K562 (cell line): ENCODE measurements around the gene MACROD2. TPM values are rescaled to one million over a fixed set of nuclear protein-coding genes. Genes with fewer than 3 reads are reported as not detected.

Experiments
- ATAC-seq: fragments of 200-7000 bp; cut with Tn5 transposase; 3 replicates; pipeline ENCODE4 v1.9.1; 2020; ENCODE audit warnings: moderate library complexity
- BruUV-seq: library from RNA; stranded (reverse); fragments of 400-500 nt; replicated peaks from 2 replicates; lab custom pipeline; 2021; lab: Mats Ljungman, UMichigan
- CTCF ChIA-PET: fragments of 300-600 bp; formaldehyde crosslinking; extraction: SDS; loops from one replicate; lab custom pipeline; 2021; ENCODE audit warnings: low intra/inter-chr PET ratio; lab: Yijun Ruan, JAX
- POLR2A ChIA-PET: fragments of 300-600, 350-650 bp; sonication (Branson Sonifier 250); formaldehyde crosslinking; extraction: SDS; loops from one replicate; lab custom pipeline; 2021; ENCODE audit warnings: antibody characterized with exemption, inconsistent platforms; lab: Yijun Ruan, JAX
- DNase-seq, 4 experiments: peaks; one replicate each; pipeline versions ENCODE4 v3.0.0 to v3.0.0-alpha.2; 2011 to 2018; ENCODE audit warnings: low spot score in 3 of 4, mixed read lengths in 3 of 4; ENCODE audit errors: extremely low read depth in 1 of 4
- FAIRE-seq: peaks from 2 replicates; lab custom pipeline; 2011; peaks lifted over from hg19 to GRCh38; lab: Jason Lieb, UNC
- H2AFZ ChIP-seq: 2 replicates; pipeline ENCODE4 v1.6.0; 2011; ENCODE audit warnings: low read depth, low read length, control low read depth, inconsistent platforms
- H3K27ac ChIP-seq: fragments of 200-600 bp; 3 replicates; pipeline ENCODE4 v1.8.0; 2011; ENCODE audit warnings: low read depth, mild to moderate bottlenecking, control low read depth, inconsistent platforms, low read length, moderate library complexity, mixed read lengths; ENCODE audit errors: extremely low read depth
- H3K27me3 ChIP-seq, 2 experiments: fragments of 300-600 bp in 1 of 2; 2 replicates in 1 of 2; 3 replicates in 1 of 2; pipeline versions ENCODE4 v1.6.0 to v1.8.0; 2011; ENCODE audit warnings: inconsistent platforms in 2 of 2, low read length in 2 of 2, mild to moderate bottlenecking in 1 of 2, mixed read lengths in 1 of 2, moderate library complexity in 1 of 2; ENCODE audit not compliant: control insufficient read depth in 2 of 2, insufficient read depth in 2 of 2
- H3K36me3 ChIP-seq: fragments of 300-600 bp; 3 replicates; pipeline ENCODE4 v1.8.0; 2011; ENCODE audit warnings: mild to moderate bottlenecking, low read length, inconsistent platforms; ENCODE audit not compliant: control insufficient read depth, insufficient read depth
- H3K4me1 ChIP-seq, 2 experiments: fragments of 200-600 bp in 1 of 2; replicated peaks in 1 of 2; 2 replicates in 1 of 2; 3 replicates in 1 of 2; pipeline versions ENCODE4 v1.5.1 to v1.8.0; 2011; ENCODE audit warnings: inconsistent platforms in 2 of 2, low read length in 2 of 2, mild to moderate bottlenecking in 1 of 2, mixed read lengths in 1 of 2, moderate library complexity in 1 of 2; ENCODE audit not compliant: control insufficient read depth in 2 of 2, insufficient read depth in 2 of 2
- H3K4me2 ChIP-seq: 2 replicates; pipeline ENCODE4 v1.6.1; 2011; ENCODE audit warnings: low read length, control low read depth, inconsistent platforms, mixed read lengths; ENCODE audit not compliant: insufficient read depth
- H3K4me3 ChIP-seq: fragments of 200-600 bp; sonication (generic), shearing (Covaris generic); 2 replicates; pipeline ENCODE4 v1.5.1; 2016; ENCODE audit warnings: control low read depth, inconsistent platforms
- H3K79me2 ChIP-seq: fragments of 200-600 bp; 3 replicates; pipeline ENCODE4 v1.8.0; 2011; ENCODE audit warnings: low read length, inconsistent platforms; ENCODE audit not compliant: control insufficient read depth, insufficient read depth
- H3K9ac ChIP-seq, 2 experiments: 2 replicates each; pipeline versions ENCODE4 v1.6.0 to v1.6.1; 2011; ENCODE audit warnings: low read depth in 2 of 2, low read length in 2 of 2, control low read depth in 1 of 2, inconsistent platforms in 1 of 2, mild to moderate bottlenecking in 1 of 2, mixed read lengths in 1 of 2; ENCODE audit not compliant: insufficient read depth in 1 of 2
- H3K9me1 ChIP-seq: one replicate; pipeline ENCODE4 v1.6.0; 2011; ENCODE audit warnings: inconsistent platforms, mild to moderate bottlenecking, low read length, moderate library complexity; ENCODE audit not compliant: control insufficient read depth, insufficient read depth
- H3K9me3 ChIP-seq: replicated peaks from 2 replicates; pipeline ENCODE4 v1.5.1; 2011; ENCODE audit warnings: low read depth, low read length, inconsistent platforms; ENCODE audit not compliant: control insufficient read depth, insufficient read depth
- H4K20me1 ChIP-seq: replicated peaks from 2 replicates; pipeline ENCODE4 v1.6.1; 2011; ENCODE audit warnings: low read length, inconsistent platforms, mixed read lengths; ENCODE audit not compliant: control insufficient read depth, insufficient read depth
- ARID2 ChIP-seq: fragments of 450-650 bp; IDR thresholded peaks from 2 replicates; pipeline ENCODE4 v1.6.1; 2017; ENCODE audit warnings: antibody characterized with exemption, mild to moderate bottlenecking
- CAMTA2 ChIP-seq: fragments of 250-450 bp; sonication (Bioruptor Pico); conservative IDR thresholded peaks from 2 replicates; pipeline ENCODE4 v1.5.1; 2022
- DACH1 ChIP-seq: fragments of 450-650 bp; IDR thresholded peaks from 2 replicates; pipeline ENCODE4 v1.6.1; 2018; ENCODE audit not compliant: partially characterized antibody
- EGR1 ChIP-seq: fragments of 450-650 bp; conservative IDR thresholded peaks from 2 replicates; pipeline ENCODE4 v1.6.1; 2017; ENCODE audit warnings: mild to moderate bottlenecking
- FOSL1 ChIP-seq: fragments of 200-800 bp; sonication (Bioruptor generic); conservative IDR thresholded peaks from 2 replicates; pipeline ENCODE4 v1.6.1; 2016; ENCODE audit warnings: missing genetic modification characterization, missing compliant biosample characterization
- FOXP4 ChIP-seq: sonication (generic); formaldehyde crosslinking; IDR thresholded peaks from 2 replicates; pipeline ENCODE4 v1.8.0; 2022; ENCODE audit warnings: mild to moderate bottlenecking, missing genetic modification reagents, borderline replicate concordance
- FUS ChIP-seq: fragments of 200-400 bp; formaldehyde crosslinking; optimal IDR thresholded peaks from 2 replicates; pipeline ENCODE3; 2017; ENCODE audit warnings: low read depth, low read length
- JUN ChIP-seq, 2 experiments: sonication (generic) in 1 of 2; formaldehyde crosslinking in 1 of 2; IDR thresholded peaks; 2 replicates each; pipeline versions ENCODE4 v1.6.1 to v1.8.0; 2012 to 2022; ENCODE audit warnings: borderline replicate concordance in 2 of 2, mild to moderate bottlenecking in 2 of 2, improper control_type of control experiment in 1 of 2, low read depth in 1 of 2, low read length in 1 of 2, missing genetic modification reagents in 1 of 2
- JUND ChIP-seq, 2 experiments: IDR thresholded peaks; 2 replicates in 1 of 2; 3 replicates in 1 of 2; pipeline ENCODE4 v1.6.1; 2011; ENCODE audit warnings: borderline replicate concordance in 2 of 2, low read depth in 2 of 2, low read length in 2 of 2, improper control_type of control experiment in 1 of 2, missing biosample characterization in 1 of 2, missing genetic modification characterization in 1 of 2, missing genetic modification reagents in 1 of 2
- MYC ChIP-seq, 2 experiments: fragments of 250-450 bp in 1 of 2; sonication (Bioruptor Pico) in 1 of 2; IDR thresholded peaks; 2 replicates each; pipeline versions ENCODE4 v1.5.1 to v1.6.1; 2012 to 2021; ENCODE audit warnings: low read depth in 2 of 2, borderline replicate concordance in 1 of 2, improper control_type of control experiment in 1 of 2, low read length in 1 of 2, mild to moderate bottlenecking in 1 of 2, moderate library complexity in 1 of 2
- NFATC3 ChIP-seq: fragments of 450-650 bp; IDR thresholded peaks from 2 replicates; pipeline ENCODE4 v1.6.1; 2017; ENCODE audit warnings: mild to moderate bottlenecking
- PTRF ChIP-seq: fragments of 450-650 bp; IDR thresholded peaks from 2 replicates; pipeline ENCODE4 v1.6.1; 2016; ENCODE audit warnings: mild to moderate bottlenecking, missing genetic modification characterization, missing compliant biosample characterization
- RAD51 ChIP-seq: fragments of 450-650 bp; IDR thresholded peaks from 2 replicates; pipeline ENCODE4 v1.7.1; 2016; ENCODE audit warnings: low read depth, mild to moderate bottlenecking, borderline replicate concordance
- RFX1 ChIP-seq: fragments of 450-650 bp; IDR thresholded peaks from 2 replicates; pipeline ENCODE4 v1.6.1; 2016; ENCODE audit warnings: mild to moderate bottlenecking, moderate library complexity
- SP1 ChIP-seq: sonication (generic); formaldehyde crosslinking; IDR thresholded peaks from 2 replicates; pipeline ENCODE4 v1.8.1; 2022; ENCODE audit warnings: mild to moderate bottlenecking, missing genetic modification reagents
- STAT5B ChIP-seq: fragments of 250-450 bp; sonication (Bioruptor Pico); IDR thresholded peaks from 2 replicates; pipeline ENCODE4 v1.8.0; 2021; ENCODE audit warnings: mild to moderate bottlenecking, inconsistent platforms
- TAF9B ChIP-seq: fragments of 450-650 bp; IDR thresholded peaks from 2 replicates; pipeline ENCODE4 v1.6.1; 2018; ENCODE audit warnings: mild to moderate bottlenecking; ENCODE audit not compliant: partially characterized antibody
- ZNF384 ChIP-seq: IDR thresholded peaks from 2 replicates; pipeline ENCODE4 v1.6.1; 2012; ENCODE audit warnings: low read depth, low read length, improper control_type of control experiment
- ZNF699 ChIP-seq: fragments of 250-450 bp; sonication (Bioruptor Pico); IDR thresholded peaks from 2 replicates; pipeline ENCODE4 v1.8.0; 2021; ENCODE audit warnings: mild to moderate bottlenecking, moderate library complexity; ENCODE audit not compliant: insufficient replicate concordance
- WGBS: fragments of 100-300 bp; shearing (Covaris generic); methylation state at CpG from one replicate; pipeline ENCODE4 v1.1.6; 2016; ENCODE audit warnings: low coverage, mixed read lengths; ENCODE audit not compliant: insufficient coverage; ENCODE audit errors: missing lambda C conversion rate; 5-methylcytosine and 5-hydroxymethylcytosine counted together
- in situ Hi-C: fragments of 300-500 bp; cut with MboI; formaldehyde crosslinking; loops from 4 replicates; pipeline ENCODE4 v1.15.0; 2018; ENCODE audit warnings: inconsistent platforms, mixed read lengths
- intact Hi-C: fragments of 100-400 bp; cut with micrococcal nuclease; formaldehyde crosslinking; loops from 2 replicates; pipeline ENCODE4 v1.14.2; 2022
- polyA plus RNA-seq, 8 experiments: library from polyadenylated mRNA; depleted of rRNA in 4 of 8; stranded (reverse) in 5 of 8; unstranded in 3 of 8; fragments of >200 nt; fragmentation: Nextera tagmentation in 2 of 8; fragmentation: Illumina TruSeq in 1 of 8; extraction: Ambion mirVana in 2 of 8; extraction: Trizol in 1 of 8; gene quantifications; 2 replicates each; pipeline versions ENCODE4 v1.2.1 to v1.2.3, GENCODE V29; 2011 to 2014; ENCODE audit warnings: inconsistent platforms in 1 of 8, missing spikeins in 1 of 8
- total RNA-seq, 7 experiments: library from RNA; depleted of rRNA in 6 of 7; stranded (reverse); fragments of >200 nt in 6 of 7; fragmentation: Illumina TruSeq in 2 of 7; extraction: Trizol in 2 of 7; gene quantifications; 2 replicates each; pipeline versions ENCODE4 v1.2.1 to v1.2.3, GENCODE V29; 2011 to 2021; ENCODE audit warnings: low replicate concordance in 1 of 7

Gene MACROD2
- total and polyA plus RNA-seq, 9 of the 15 experiments (the other 6 are each of a cell fraction or from before 2014, with no cell fraction given): not detected

DNA sequence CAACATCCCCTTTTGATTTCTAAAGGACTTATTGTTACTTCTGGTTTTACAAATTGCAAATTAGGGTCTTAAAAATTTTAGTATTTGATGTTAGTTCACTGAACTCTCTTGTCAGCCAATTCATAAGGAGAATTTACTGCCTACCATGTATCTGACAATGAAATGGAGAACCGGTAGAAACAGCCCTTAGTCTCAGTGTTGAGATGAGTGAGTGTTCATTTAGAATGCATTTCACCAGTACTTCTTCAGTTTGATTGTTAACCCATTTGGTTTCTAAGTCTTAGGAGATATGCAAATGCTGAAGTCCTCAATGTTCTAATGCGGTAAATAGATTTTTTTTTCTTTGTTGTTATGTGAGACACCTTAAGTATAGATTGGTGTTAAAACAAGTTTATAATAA is 958.4 kb downstream of the MACROD2 start (continued):
- TF ChIP-seq MYC (IDR thresholded peaks at IDR 0.05; ENCODE audit: low read depth, low read length): no peak
- no peak for TF ChIP-seq MYC (CRISPR knock-in tag; IDR thresholded peaks at IDR 0.05; ENCODE audit: borderline replicate concordance, low read depth)
- TF ChIP-seq NFATC3: no peak
- TF ChIP-seq CAMTA2 (CRISPR knock-in tag): no peak

DNA sequence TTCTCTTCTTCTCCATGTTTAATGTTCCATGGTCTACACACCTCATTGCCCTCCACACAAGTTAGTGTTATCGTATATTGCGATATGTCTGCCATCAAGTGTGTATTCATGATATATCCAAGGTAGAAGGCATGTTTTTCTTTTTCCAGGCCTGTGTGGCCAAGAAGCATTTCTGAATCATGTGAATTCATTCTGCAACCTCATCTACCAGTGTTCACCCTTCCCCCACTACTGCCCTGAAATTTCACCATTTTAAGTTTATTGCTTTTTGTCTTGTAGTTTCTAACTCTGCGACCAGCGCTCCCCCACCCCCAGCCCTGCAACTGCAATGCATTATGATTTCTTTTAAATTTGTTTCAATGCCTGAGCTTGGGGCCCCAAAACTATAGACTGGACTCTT is 960.1 kb downstream of the MACROD2 start:
- Histone ChIP-seq H3K9ac (no peak overlapping the region), H3K4me1 (no peaks in the 10 kb centered on the region), H4K20me1 (no peaks in the 10 kb centered on the region), H2AFZ (no peak overlapping the region), H3K9me3 (no peaks in the 10 kb centered on the region), H3K79me2 (no peaks in the 10 kb centered on the region), H3K4me2 (no peak overlapping the region), H3K27ac (no peak overlapping the region), H3K36me3 (no peaks in the 10 kb centered on the region), H3K27me3 (no peaks in the 10 kb centered on the region), H3K9me1 (no peaks in the 10 kb centered on the region), H3K4me3 (no peak overlapping the region)
- WGBS: 8% methylated on average over 4 of the region's 4 CpGs
- ChIA-PET CTCF (no interaction called here), POLR2A (no interaction called here)
- DNase-seq (peak in 2 of 4 experiments; percentile 4 to 5), FAIRE-seq (no peak), ATAC-seq (no peak)
- intact Hi-C loops (no loop called here), in situ Hi-C loops (no loop called here)
- no TSS peak for BruUV-seq
- TF ChIP-seq ZNF384 (no peak), STAT5B (CRISPR knock-in tag) (no peak), PTRF (tag) (no peak), FUS (no peak), EGR1 (no peak), FOXP4 (no peak), ARID2 (no peak), RAD51 (no peak), JUN (IDR thresholded peaks at IDR 0.05; ENCODE audit: borderline replicate concordance, low read depth, low read length) (no peak), JUN (CRISPR knock-in tag; IDR thresholded peaks at IDR 0.05; ENCODE audit: borderline replicate concordance) (no peak), FOSL1 (tag) (no peak), DACH1 (no peak), TAF9B (no peak), SP1 (CRISPR knock-in tag) (no peak), CAMTA2 (CRISPR knock-in tag) (no peak), RFX1 (no peak), ZNF699 (CRISPR knock-in tag) (no peak), JUND (IDR thresholded peaks at IDR 0.05; ENCODE audit: borderline replicate concordance, low read depth, low read length) (no peak), JUND (tag; IDR thresholded peaks at IDR 0.05; ENCODE audit: borderline replicate concordance, low read depth, low read length) (no peak)
- TF ChIP-seq, all 486 proteins: peak for 0
